HG03460 (cell line): ENCODE results near the gene TMEM185A.
A peak's percentile ranks its signal among the peaks of the same experiment; 100 is the strongest.
"Not testable (repeated sequence)": the region's sequence is repeated elsewhere in the genome, so short reads cannot be mapped to it uniquely, and the experiment has no call there.

ENCODE experiments used
- ATAC-seq: cut with Tn5 transposase; IDR thresholded peaks from one replicate; pipeline ENCODE4 v1.9.1; 2021; ENCODE audit not compliant: unreplicated experiment

Gene TMEM185A

DNA sequence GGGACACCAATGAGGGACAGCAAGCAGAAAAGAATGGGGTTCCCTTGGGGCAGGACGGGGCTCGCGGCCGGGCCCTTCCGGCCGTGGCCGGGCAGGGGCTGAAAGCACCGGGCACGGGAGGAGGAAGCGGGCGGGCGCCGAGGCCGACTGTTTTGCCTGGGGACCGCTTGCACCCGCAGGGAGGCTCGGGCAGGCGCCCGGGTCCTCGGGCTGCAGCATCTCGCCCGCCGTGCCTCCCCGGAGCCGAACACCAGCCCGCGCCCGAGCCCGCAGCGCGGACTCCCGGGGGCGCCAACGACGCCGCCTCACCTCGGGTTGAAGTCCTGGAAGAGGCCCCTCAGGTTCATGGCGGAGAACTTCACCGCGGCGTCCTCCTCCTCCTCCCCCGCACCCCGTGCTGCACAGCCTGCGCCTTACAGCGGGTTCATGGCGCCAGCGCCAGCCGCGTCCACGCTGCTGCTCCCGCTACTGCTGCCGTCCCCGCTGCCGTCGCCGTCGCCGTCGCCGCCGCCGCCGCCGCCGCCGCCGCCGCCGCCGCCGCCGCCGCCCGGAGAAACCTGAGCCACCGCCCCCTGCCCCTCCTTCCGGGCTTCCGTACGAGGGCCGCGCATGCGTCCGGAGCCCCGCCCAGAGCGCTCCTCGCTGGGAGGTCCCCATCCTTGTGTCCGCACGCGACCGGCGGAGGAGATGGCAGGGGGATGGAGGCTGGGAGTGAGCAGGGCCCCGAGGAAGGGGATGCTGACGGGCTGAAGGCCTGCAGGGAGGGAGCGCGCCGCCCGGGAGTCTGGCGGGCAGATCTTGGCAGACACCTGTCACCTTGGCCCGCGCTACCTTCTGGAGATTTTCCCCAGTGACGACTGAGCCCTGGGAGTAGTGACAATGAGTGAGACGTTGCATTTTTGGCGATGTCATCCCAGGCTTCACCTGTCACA, at the start of gene TMEM185A:
TMEM185A (minus strand) TSS at position 559 of the 932 bp plus-strand sequence; CDS start at position 347, 212 bp downstream.
- peak; percentile 88 for ATAC-seq

DNA sequence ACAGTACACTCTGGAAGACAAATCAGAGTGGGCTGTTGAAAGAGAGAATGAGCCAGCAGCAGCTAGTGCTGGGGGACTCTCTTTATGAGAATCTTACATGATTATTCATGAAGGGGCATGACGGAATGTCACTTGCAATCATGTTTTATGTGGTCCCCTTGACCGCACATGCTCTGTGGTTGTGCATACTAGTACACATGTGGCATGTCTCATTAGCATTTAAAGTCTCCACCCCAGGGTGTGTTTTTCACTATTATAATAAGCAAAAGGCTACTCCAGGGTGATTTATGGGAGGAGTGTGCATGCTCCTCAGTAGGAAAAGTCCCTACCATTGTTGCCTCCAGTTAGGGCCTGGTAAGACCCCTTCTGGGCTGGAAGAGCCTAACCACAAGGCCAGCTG, 49.6 kb upstream of the TMEM185A start:
- no peak for ATAC-seq

DNA sequence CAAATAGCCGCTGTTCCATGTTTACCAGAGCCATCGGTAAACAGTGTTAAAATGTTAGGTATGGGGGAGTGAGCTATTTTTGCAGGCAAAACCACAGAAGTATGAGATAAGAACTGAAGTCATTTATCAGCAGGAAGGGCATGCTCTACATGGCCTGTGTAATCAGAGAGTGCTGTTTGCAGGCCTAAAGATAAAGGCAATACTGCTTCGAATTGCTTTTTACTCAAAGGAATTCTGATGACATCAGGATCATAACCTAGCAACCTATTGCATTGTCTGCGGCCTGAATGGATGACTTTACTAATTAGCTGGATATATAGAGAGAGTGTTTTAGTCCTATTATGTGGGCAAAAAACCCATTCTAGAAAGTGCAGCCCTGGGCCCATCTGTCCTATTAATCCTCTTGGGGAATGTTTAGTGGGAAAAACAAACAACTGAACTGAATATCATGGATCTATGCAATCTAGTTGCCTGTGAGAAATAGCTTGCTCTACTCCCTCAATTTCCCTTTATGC, 47.6 kb upstream of the TMEM185A start:
- ATAC-seq: not testable (repeated sequence)

DNA sequence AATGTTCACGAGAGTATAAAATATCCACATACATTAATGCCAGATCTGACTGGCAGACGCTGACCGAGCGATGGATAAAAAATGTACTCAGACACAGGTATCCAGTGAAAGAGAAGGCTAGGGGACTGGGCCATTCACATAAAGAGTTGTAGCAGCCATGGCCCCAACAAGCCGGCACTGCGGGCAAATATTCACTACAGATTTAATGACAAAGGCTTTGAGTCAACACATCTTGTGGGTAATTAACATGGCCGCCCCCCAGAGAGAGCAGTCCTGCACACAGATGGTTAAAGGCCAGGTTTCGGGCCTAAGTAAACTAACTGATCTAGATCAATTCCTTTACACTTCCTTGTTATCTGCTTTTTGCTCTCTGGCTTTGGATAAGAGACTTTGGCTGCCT, 44.0 kb upstream of the TMEM185A start:
- ATAC-seq: not testable (repeated sequence)

- ATAC-seq: not testable (repeated sequence)
These were observed 43.5 kb upstream of the TMEM185A start for GRCh38 chrX:149675088-149675487.

- not testable (repeated sequence) for ATAC-seq
These were observed 29.0 kb upstream of the TMEM185A start for GRCh38 chrX:149660613-149661012.

DNA sequence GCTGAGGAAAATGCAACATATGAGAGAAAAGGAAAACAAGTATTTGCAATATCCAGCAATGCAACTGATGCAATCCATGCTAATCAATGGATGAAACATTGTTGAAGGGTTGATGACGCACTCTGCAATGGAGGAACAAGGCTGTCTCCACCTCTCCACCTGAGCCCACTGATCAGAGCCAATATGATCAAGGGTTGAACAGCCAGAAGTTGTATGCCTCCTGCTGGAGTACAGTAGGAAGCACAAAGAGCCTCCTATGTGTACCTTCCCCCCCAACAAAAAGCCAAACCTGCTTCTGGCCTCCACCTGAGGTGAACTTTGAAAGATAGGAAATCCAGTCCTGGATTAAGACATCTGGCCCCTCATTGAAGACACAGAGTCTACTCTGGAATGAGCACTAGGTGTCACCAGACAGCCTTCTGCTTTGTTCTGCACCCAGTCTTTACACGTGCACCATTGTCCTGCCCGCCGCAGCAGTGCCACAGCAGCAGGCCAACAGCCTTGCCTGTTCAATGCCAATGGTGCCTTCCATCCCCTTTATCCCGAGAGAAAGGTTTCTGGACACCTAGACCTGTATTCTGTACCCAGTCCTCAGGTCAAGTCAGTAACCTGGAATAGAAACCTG, 24.8 kb upstream of the TMEM185A start:
- not testable (repeated sequence) for ATAC-seq

GRCh38 chrX:149652232-149652981, 20.8 kb upstream of the TMEM185A start:
- no peak for ATAC-seq

GRCh38 chrX:149650162-149650561, 18.6 kb upstream of the TMEM185A start:
- peak; percentile 85 for ATAC-seq

DNA sequence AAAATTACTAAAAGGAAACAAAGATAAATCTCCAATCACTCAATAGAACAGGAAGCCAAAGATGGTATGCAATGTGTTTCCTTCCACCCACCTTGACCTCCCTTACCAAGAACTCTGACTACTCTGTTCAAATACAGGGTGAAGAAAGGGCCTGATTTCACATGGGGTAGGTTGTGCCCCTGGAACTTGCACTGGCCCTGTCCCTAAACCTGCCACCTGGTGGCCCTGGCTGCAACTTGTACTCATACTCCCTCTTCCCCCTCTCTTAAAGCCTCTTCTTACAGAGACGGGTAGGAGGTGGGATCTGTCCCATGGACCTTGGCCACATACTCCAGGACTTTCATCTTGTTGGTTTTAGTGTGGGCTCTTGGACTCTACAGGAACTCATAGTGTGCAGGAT, 17.3 kb upstream of the TMEM185A start:
- ATAC-seq: no peak

DNA sequence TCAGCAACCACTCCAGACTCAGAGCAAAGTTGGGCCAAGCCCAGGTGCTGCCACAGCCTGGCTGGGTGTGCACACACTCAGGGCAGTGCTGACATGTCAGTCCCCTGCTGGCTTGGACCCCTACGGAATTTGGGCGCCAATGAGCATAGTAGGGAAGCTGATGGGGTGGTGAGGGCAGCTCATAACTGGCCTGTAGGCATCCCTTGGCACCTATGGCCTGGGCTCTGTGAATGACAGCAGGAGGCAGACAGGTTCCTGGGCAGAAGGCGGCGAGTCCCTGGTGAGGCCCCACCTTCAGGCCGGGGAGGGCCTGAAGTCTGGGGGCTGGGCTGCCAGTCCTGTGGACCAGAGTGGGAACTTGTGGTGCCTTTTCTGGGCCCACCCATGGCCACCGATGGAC, 15.9 kb upstream of the TMEM185A start:
- ATAC-seq: no peak

DNA sequence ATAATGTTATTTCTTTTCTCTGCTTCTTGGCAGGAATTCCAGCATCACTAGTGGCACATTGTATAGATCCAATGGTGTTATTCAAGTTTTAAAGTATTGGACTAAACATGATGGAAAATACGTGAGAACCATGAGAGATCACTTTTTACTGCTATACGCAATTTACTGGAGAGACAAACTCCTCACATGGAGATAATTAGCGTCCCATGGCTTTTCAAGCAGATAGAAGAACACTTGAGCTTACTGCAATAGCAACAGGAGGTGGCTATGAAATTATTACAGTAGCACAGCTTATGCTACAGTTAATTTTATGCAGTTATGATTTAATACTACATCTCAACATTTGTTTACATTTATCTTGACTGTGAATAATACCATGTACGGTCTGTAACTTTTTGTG, 11.9 kb upstream of the TMEM185A start:
- ATAC-seq: no peak

- no peak for ATAC-seq
These were observed 10.2 kb upstream of the TMEM185A start for GRCh38 chrX:149641835-149642234.

DNA sequence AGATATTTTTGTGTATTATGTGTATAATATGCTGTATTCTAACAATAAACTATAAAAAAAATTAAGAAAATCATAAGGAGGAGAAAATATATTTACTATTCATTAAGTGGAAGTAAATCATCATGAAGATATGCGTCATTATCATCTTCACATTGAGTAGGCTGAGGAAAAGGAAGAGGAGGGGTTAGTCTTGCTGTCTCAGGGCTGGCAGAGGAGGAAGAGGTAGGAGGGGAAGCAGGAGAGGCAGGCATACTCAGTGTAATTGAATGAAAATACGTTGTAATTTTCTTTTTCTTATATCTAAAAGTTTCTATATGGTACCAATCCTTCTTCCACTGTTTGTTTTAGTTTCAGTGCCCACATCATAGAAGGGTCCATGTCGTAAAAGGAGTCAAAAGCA, 9.8 kb upstream of the TMEM185A start:
- no peak for ATAC-seq

DNA sequence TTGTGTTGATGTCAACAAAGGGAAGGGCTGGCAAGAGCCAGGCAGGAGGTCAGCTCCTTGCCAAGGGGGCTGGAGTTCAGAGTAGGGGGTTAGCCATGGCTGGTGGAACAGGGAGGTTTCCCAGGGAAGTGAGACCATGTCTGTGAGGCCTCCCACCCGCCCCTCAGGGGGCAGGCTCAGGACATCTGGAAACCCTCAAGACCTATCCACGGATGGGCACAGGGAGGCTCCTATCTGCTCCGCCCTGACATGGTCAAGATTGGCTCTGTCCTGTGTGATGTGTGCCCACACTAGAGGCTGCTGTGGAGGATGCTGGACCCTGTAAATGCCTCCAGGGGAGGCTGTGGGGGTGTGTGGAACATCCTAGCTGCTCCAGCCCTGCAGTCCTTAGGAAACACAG, 8.0 kb upstream of the TMEM185A start:
- ATAC-seq: no peak

- ATAC-seq: no peak
These were observed 7.3 kb upstream of the TMEM185A start for GRCh38 chrX:149638860-149639259.

GRCh38 chrX:149633511-149633910, 1.9 kb upstream of the TMEM185A start:
- no peak for ATAC-seq

- ATAC-seq: no peak
These were observed 835 bp downstream of the TMEM185A start for GRCh38 chrX:149630681-149631233.

GRCh38 chrX:149629730-149630387, 1.7 kb downstream of the TMEM185A start:
- no peak for ATAC-seq

GRCh38 chrX:149628768-149629167, 2.8 kb downstream of the TMEM185A start:
- ATAC-seq: no peak
